H9 (cell line): ENCODE results near the gene TRERF1. TPM values are rescaled to one million over a fixed set of nuclear protein-coding genes. Genes with fewer than 3 reads are reported as not detected.
A peak's percentile ranks its signal among the peaks of the same experiment; 100 is the strongest.

ENCODE experiments used
- DNase-seq: peaks from one replicate; pipeline ENCODE4 v3.0.0-alpha.2; 2017
- H2AFZ ChIP-seq: one replicate; pipeline ENCODE4 v1.6.1; 2013; ENCODE audit warnings: mild to moderate bottlenecking, low read length, control low read depth, moderate library complexity
- H2AK5ac ChIP-seq: 2 replicates; pipeline ENCODE4 v1.6.1; 2013; ENCODE audit warnings: low read length, control low read depth, mixed read lengths; ENCODE audit not compliant: insufficient read length
- H2BK120ac ChIP-seq: one replicate; pipeline ENCODE4 v1.6.1; 2013; ENCODE audit warnings: low read depth, mild to moderate bottlenecking, low read length, control low read depth, inconsistent platforms; ENCODE audit not compliant: poor library complexity, severe bottlenecking
- H2BK12ac ChIP-seq: 2 replicates; pipeline ENCODE4 v1.6.1; 2013; ENCODE audit warnings: low read length, control low read depth, mixed read lengths, low read depth; ENCODE audit not compliant: insufficient read length
- H2BK15ac ChIP-seq: 2 replicates; pipeline ENCODE4 v1.6.1; 2013; ENCODE audit warnings: low read depth, low read length, control low read depth
- H2BK20ac ChIP-seq: one replicate; pipeline ENCODE4 v1.6.1; 2013; ENCODE audit warnings: low read depth, mild to moderate bottlenecking, low read length, control low read depth, inconsistent platforms; ENCODE audit not compliant: poor library complexity, severe bottlenecking
- H2BK5ac ChIP-seq: 2 replicates; pipeline ENCODE4 v1.6.1; 2013; ENCODE audit warnings: low read length, control low read depth, mixed read lengths; ENCODE audit not compliant: insufficient read length
- H3K14ac ChIP-seq: 2 replicates; pipeline ENCODE4 v1.6.1; 2013; ENCODE audit warnings: low read length, control low read depth; ENCODE audit not compliant: insufficient read depth
- H3K18ac ChIP-seq: 2 replicates; pipeline ENCODE4 v1.6.1; 2013; ENCODE audit warnings: low read depth, mild to moderate bottlenecking, mixed read lengths, low read length, control low read depth; ENCODE audit not compliant: insufficient read length
- H3K23ac ChIP-seq: 2 replicates; pipeline ENCODE4 v1.6.1; 2013; ENCODE audit warnings: low read length, control low read depth, mixed read lengths, low read depth; ENCODE audit not compliant: insufficient read length
- H3K23me2 ChIP-seq: 2 replicates; pipeline ENCODE4 v1.6.1; 2013; ENCODE audit warnings: low read depth, mild to moderate bottlenecking, mixed read lengths, low read length, control low read depth; ENCODE audit not compliant: insufficient read length, poor library complexity, severe bottlenecking
- H3K27ac ChIP-seq: 2 replicates; pipeline ENCODE4 v1.5.1; 2013; ENCODE audit warnings: low read length, control low read depth, mixed read lengths, low read depth; ENCODE audit not compliant: insufficient read length
- H3K27me3 ChIP-seq: 2 replicates; pipeline ENCODE4 v1.6.1; 2013; ENCODE audit warnings: low read length, control low read depth, inconsistent platforms; ENCODE audit not compliant: insufficient read depth
- H3K4ac ChIP-seq: 2 replicates; pipeline ENCODE4 v1.6.1; 2013; ENCODE audit warnings: low read depth, mild to moderate bottlenecking, control low read depth, inconsistent platforms, low read length, moderate library complexity
- H3K4me1 ChIP-seq: 2 replicates; pipeline ENCODE4 v1.6.1; 2013; ENCODE audit warnings: low read length, control low read depth, inconsistent platforms; ENCODE audit not compliant: insufficient read depth
- H3K4me2 ChIP-seq: 2 replicates; pipeline ENCODE4 v1.6.1; 2013; ENCODE audit warnings: low read length, control low read depth, mixed read lengths; ENCODE audit not compliant: insufficient read length, insufficient read depth
- H3K56ac ChIP-seq: 2 replicates; pipeline ENCODE4 v1.6.1; 2013; ENCODE audit warnings: low read depth, mild to moderate bottlenecking, mixed read lengths, low read length, control low read depth; ENCODE audit not compliant: insufficient read length
- H3K79me1 ChIP-seq: 2 replicates; pipeline ENCODE4 v1.6.1; 2013; ENCODE audit warnings: low read depth, mild to moderate bottlenecking, moderate library complexity, low read length, control low read depth, inconsistent platforms; ENCODE audit not compliant: insufficient read depth, poor library complexity, severe bottlenecking
- H3K79me2 ChIP-seq: 2 replicates; pipeline ENCODE4 v1.6.1; 2013; ENCODE audit warnings: low read length, control low read depth, inconsistent platforms; ENCODE audit not compliant: insufficient read depth
- H3K9ac ChIP-seq: 2 replicates; pipeline ENCODE4 v1.6.1; 2013; ENCODE audit warnings: low read length, control low read depth, mixed read lengths; ENCODE audit not compliant: insufficient read length; ENCODE audit errors: extremely low read depth
- H3K9me3 ChIP-seq: one replicate; pipeline ENCODE4 v1.6.1; 2013; ENCODE audit warnings: low read depth, low read length, inconsistent platforms; ENCODE audit not compliant: control insufficient read depth
- H3T11ph ChIP-seq: one replicate; pipeline ENCODE4 v1.6.1; 2013; ENCODE audit warnings: mild to moderate bottlenecking, low read length, control low read depth, inconsistent platforms
- H4K20me1 ChIP-seq: one replicate; pipeline ENCODE4 v1.6.1; 2013; ENCODE audit not compliant: control insufficient read depth, insufficient read length, insufficient read depth
- H4K5ac ChIP-seq: 2 replicates; pipeline ENCODE4 v1.6.1; 2013; ENCODE audit warnings: low read depth, mild to moderate bottlenecking, mixed read lengths, low read length, control low read depth; ENCODE audit not compliant: insufficient read length
- H4K8ac ChIP-seq: replicated peaks from 2 replicates; pipeline ENCODE4 v1.6.1; 2013; ENCODE audit warnings: low read length, control low read depth, mixed read lengths, low read depth; ENCODE audit not compliant: insufficient read length
- H4K91ac ChIP-seq: 2 replicates; pipeline ENCODE4 v1.6.1; 2013; ENCODE audit warnings: low read depth, mild to moderate bottlenecking, moderate library complexity, mixed read lengths, low read length, control low read depth; ENCODE audit not compliant: insufficient read length
- H3K27ac Mint-ChIP-seq, 3 experiments: 2 replicates in 2 of 3; 3 replicates in 1 of 3; pipeline ENCODE4 v1.8.0; 2020 to 2021; ENCODE audit warnings: mixed read lengths in 3 of 3, mild to moderate bottlenecking in 1 of 3, moderate library complexity in 1 of 3
- H3K27me3 Mint-ChIP-seq: 2 replicates; pipeline ENCODE4 v1.8.0; 2021; ENCODE audit warnings: low read depth, mild to moderate bottlenecking, moderate library complexity, mixed read lengths
- H3K36me3 Mint-ChIP-seq, 3 experiments: 2 replicates in 2 of 3; 3 replicates in 1 of 3; pipeline ENCODE4 v1.8.0; 2020 to 2021; ENCODE audit warnings: low read depth in 3 of 3, mixed read lengths in 3 of 3; ENCODE audit not compliant: insufficient read depth in 1 of 3
- H3K4me1 Mint-ChIP-seq, 2 experiments: 2 replicates each; pipeline ENCODE4 v1.8.0; 2020; ENCODE audit warnings: mixed read lengths in 2 of 2
- H3K4me3 Mint-ChIP-seq, 2 experiments: 2 replicates in 1 of 2; 3 replicates in 1 of 2; pipeline ENCODE4 v1.8.0; 2020 to 2021; ENCODE audit warnings: mild to moderate bottlenecking in 2 of 2, mixed read lengths in 2 of 2, moderate library complexity in 1 of 2
- H3K9me3 Mint-ChIP-seq, 2 experiments: 2 replicates in 1 of 2; 3 replicates in 1 of 2; pipeline ENCODE4 v1.8.0; 2020; ENCODE audit warnings: mild to moderate bottlenecking in 2 of 2, mixed read lengths in 2 of 2, moderate library complexity in 1 of 2
- WGBS: extraction: QIAGEN DNeasy Blood & Tissue Kit; methylation state at CpG from one replicate; pipeline ENCODE4 v1.1.7; 2013; ENCODE audit warnings: missing lambda C conversion rate, low lambda C conversion rate, mixed read lengths; ENCODE audit not compliant: insufficient read length; ENCODE audit errors: extremely low coverage; 5-methylcytosine and 5-hydroxymethylcytosine counted together
- total RNA-seq: library from RNA; stranded (reverse); gene quantifications from 2 replicates; pipeline ENCODE4 v1.2.1, GENCODE V29; 2021
- TF ChIP-seq, protein P1 (sequence below): fragments of 200-600 bp; sonication (generic); conservative IDR thresholded peaks from 3 replicates; pipeline ENCODE4 v1.8.0; 2021; ENCODE audit warnings: antibody characterized with exemption, mild to moderate bottlenecking

The TRERF1 gene
- total RNA-seq, 1 experiment from 2014 or later: 19.7 TPM

- DNase-seq: peak; percentile 69
- Histone ChIP-seq H3K56ac (no peak overlapping the region), H4K20me1 (no peaks in the 10 kb centered on the region), H3K23me2 (no peaks in the 10 kb centered on the region), H3K27me3 (no peaks in the 10 kb centered on the region), H3K27ac (no peak overlapping the region), H4K8ac (no peak overlapping the region), H3K79me2 (no peaks in the 10 kb centered on the region), H3K9me3 (no peaks in the 10 kb centered on the region), H2BK20ac (no peak overlapping the region), H2AFZ (no peak overlapping the region), H4K5ac (no peak overlapping the region), H3K23ac (no peak overlapping the region), H3K4ac (no peak overlapping the region), H4K91ac (no peak overlapping the region), H3K4me1 (no peaks in the 10 kb centered on the region; the same call in 1 of the 2 replicates), H2BK5ac (no peak overlapping the region), H3K79me1 (no peaks in the 10 kb centered on the region), H3K9ac (no peak overlapping the region), H2BK120ac (no peak overlapping the region), H3K18ac (peak overlapping the region; percentile 33), H3T11ph (no peak overlapping the region), H3K14ac (no peak overlapping the region), H2BK12ac (no peak overlapping the region), H3K4me2 (no peak overlapping the region), H2AK5ac (no peak overlapping the region), H2BK15ac (no peak overlapping the region)
- no CpG with 5 or more reads among the region's 5 CpGs for WGBS
- TF ChIP-seq, protein P1, sequence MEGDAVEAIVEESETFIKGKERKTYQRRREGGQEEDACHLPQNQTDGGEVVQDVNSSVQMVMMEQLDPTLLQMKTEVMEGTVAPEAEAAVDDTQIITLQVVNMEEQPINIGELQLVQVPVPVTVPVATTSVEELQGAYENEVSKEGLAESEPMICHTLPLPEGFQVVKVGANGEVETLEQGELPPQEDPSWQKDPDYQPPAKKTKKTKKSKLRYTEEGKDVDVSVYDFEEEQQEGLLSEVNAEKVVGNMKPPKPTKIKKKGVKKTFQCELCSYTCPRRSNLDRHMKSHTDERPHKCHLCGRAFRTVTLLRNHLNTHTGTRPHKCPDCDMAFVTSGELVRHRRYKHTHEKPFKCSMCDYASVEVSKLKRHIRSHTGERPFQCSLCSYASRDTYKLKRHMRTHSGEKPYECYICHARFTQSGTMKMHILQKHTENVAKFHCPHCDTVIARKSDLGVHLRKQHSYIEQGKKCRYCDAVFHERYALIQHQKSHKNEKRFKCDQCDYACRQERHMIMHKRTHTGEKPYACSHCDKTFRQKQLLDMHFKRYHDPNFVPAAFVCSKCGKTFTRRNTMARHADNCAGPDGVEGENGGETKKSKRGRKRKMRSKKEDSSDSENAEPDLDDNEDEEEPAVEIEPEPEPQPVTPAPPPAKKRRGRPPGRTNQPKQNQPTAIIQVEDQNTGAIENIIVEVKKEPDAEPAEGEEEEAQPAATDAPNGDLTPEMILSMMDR: no peak
- Mint-ChIP-seq H3K27ac (peak overlapping the region; percentile 91 to 94 (median 92)), H3K4me1 (peaks cover 35 to 40% of the 10 kb centered on the region in 2 experiments), H3K9me3 (no peaks in the 10 kb centered on the region), H3K4me3 (peak overlapping the region in 1 of 2 experiments; percentile 33; a peak in 2 of 5 replicates), H3K27me3 (no peaks in the 10 kb centered on the region; the same call in 1 of the 2 replicates), H3K36me3 (peaks cover 29 to 59% (median 53%) of the 10 kb centered on the region in 3 experiments; a peak in 6 of 7 replicates)
Observed at GRCh38 chr6:42241915-42242314, 209.8 kb downstream of the TRERF1 start.
